Lower lobe of right lung (tissue), 2 donors: ENCODE measurements around the gene WWP2. TPM values are rescaled to one million over a fixed set of nuclear protein-coding genes. Genes with fewer than 3 reads are reported as not detected.
A peak's percentile ranks its signal among the peaks of the same experiment; 100 is the strongest.
"Not testable (repeated sequence)": the region's sequence is repeated elsewhere in the genome, so short reads cannot be mapped to it uniquely, and the experiment has no call there.

Source experiments
- ATAC-seq, 2 donors: fragments of 200-7000 bp; cut with Tn5 transposase; one replicate each; pipeline ENCODE4 v1.9.1; 2020 to 2022; ENCODE audit warnings: mild to moderate bottlenecking in 2 of 2, moderate library complexity in 2 of 2
- DNase-seq: peaks from one replicate; pipeline ENCODE4 v3.0.0-alpha.2; 2020
- H3K27ac ChIP-seq: fragments of 200-600 bp; one replicate; pipeline ENCODE4 v1.8.0; 2022
- H3K27me3 ChIP-seq: fragments of 200-600 bp; one replicate; pipeline ENCODE4 v1.8.0; 2022; ENCODE audit warnings: low read depth
- H3K36me3 ChIP-seq: fragments of 200-600 bp; one replicate; pipeline ENCODE4 v1.8.0; 2022; ENCODE audit warnings: mild to moderate bottlenecking
- H3K4me1 ChIP-seq: fragments of 200-600 bp; one replicate; pipeline ENCODE4 v1.8.0; 2022
- H3K4me3 ChIP-seq: fragments of 200-600 bp; one replicate; pipeline ENCODE4 v1.8.0; 2022; ENCODE audit warnings: mild to moderate bottlenecking
- H3K9me3 ChIP-seq: fragments of 200-600 bp; one replicate; pipeline ENCODE4 v1.8.0; 2022
- intact Hi-C: fragments of 100-400 bp; cut with DNase I; formaldehyde crosslinking; loops from one replicate; pipeline ENCODE4 v1.11.0; 2022
- total RNA-seq: library from RNA; stranded (reverse); fragmentation: NEBNext Ultra II Directional; extraction: Animal tissue kit (Norgen Biotek cat#: 25700); gene quantifications from one replicate; pipeline ENCODE4 v1.2.1, GENCODE V29; 2021
- TF ChIP-seq, protein P1 (sequence below): fragments of 200-600 bp; IDR thresholded peaks from one replicate; pipeline ENCODE4 v1.8.0; 2022; ENCODE audit warnings: antibody characterized with exemption, mild to moderate bottlenecking
- donor health status: DM: no; HTN: yes; CAD: no; lungs with severe emphysema.

Gene WWP2
- total RNA-seq, 1 donor from 2014 or later, result 83.7 TPM

DNA sequence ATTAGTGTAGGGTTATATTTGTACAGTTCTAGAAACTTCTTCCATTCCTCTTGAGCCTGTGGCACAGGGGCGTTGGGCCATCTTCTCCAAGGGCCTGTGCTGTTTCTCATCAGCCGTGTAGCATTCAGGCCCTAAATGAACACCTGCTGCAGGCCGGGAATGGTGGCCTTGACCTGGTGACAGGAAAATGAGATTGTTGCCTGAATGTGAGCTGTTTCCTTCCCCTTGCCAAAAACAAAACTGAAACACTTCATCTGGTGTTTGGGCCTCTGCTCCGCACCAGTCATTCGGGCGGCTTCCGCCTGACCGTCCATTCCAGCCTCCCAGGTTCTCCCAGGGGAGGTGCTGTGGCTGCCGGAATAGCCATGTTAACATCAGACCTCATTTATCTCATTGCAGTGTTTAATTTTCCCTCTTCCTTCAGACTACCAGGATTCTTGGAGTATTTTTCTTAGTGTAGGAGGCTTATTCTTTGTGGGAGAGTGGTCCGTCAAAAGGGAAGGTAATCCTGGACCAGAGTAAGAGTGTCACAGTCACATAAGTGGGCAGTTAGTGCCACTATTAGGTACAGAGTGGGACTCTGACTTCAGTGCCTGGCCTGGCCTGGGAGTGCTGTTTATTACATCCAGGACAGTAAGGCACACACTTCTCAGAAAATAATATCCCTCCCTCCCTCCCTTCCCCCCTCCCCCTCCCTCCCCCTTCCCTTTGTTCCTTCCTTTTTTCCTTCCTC, 61.9 kb downstream of the WWP2 start:
- Histone ChIP-seq H3K27me3 (no peaks in the 10 kb centered on the region), H3K36me3 (peaks cover 6% of the 10 kb centered on the region), H3K27ac (peak overlapping the region; percentile 61), H3K4me3 (no peak overlapping the region), H3K9me3 (no peaks in the 10 kb centered on the region), H3K4me1 (peaks cover 9% of the 10 kb centered on the region)
- ATAC-seq, result peak; percentile 47 to 54
- no peak for DNase-seq
- intact Hi-C loops, result no loop called here
- TF ChIP-seq, protein P1, sequence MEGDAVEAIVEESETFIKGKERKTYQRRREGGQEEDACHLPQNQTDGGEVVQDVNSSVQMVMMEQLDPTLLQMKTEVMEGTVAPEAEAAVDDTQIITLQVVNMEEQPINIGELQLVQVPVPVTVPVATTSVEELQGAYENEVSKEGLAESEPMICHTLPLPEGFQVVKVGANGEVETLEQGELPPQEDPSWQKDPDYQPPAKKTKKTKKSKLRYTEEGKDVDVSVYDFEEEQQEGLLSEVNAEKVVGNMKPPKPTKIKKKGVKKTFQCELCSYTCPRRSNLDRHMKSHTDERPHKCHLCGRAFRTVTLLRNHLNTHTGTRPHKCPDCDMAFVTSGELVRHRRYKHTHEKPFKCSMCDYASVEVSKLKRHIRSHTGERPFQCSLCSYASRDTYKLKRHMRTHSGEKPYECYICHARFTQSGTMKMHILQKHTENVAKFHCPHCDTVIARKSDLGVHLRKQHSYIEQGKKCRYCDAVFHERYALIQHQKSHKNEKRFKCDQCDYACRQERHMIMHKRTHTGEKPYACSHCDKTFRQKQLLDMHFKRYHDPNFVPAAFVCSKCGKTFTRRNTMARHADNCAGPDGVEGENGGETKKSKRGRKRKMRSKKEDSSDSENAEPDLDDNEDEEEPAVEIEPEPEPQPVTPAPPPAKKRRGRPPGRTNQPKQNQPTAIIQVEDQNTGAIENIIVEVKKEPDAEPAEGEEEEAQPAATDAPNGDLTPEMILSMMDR, result no peak

DNA sequence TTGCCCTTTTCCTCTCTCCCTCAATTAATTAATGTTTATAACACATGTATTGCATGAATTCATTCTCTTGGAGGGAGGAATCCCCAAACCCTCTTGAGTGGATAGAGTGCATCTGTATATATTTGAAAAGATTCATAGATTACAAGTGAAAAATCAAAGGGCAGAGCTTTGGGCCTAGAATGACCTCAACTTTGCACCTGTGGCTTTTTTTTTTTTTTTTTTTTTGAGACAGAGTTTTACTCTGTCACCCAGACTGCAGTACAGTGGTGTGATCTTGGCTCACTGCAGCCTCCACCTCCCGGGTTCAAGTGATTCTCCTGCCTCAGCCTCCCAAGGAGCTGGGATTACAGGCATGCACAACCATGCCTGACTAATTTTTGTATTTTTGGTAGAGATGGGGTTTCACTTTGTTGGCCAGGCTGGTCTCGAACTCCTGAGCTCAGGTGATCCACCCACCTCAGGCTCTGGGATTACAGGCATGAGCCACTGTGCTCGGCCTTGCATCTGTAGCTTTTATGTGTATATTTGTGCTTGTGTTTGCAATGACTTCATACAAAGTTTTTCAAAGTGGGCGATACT, 62.5 kb downstream of the WWP2 start:
- H3K36me3 ChIP-seq, H3K27ac ChIP-seq, ATAC-seq, H3K27me3 ChIP-seq, H3K4me3 ChIP-seq, H3K9me3 ChIP-seq, intact Hi-C loops, DNase-seq, H3K4me1 ChIP-seq: not testable (repeated sequence)

DNA sequence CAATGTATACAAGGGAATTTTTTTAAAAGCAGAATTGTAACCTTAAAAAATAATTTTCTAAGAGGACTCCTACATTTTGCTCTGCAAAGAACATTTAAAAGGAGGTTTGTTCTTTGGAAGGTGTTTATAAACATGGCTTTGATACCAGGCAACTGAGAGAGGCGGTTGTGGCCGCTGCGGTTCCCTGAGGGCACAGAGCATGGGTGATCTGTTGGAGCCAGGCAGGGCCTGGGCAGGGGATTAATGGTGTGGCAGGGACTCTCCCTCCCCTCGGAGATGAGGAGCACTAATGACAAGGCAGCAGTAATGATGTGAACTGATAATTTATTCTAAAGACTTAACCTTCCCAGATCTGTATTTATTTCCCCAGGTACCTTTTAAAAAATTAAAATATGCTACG, 65.4 kb downstream of the WWP2 start:
- Histone ChIP-seq H3K27ac (no peak overlapping the region), H3K4me1 (peaks cover 19% of the 10 kb centered on the region), H3K9me3 (no peaks in the 10 kb centered on the region), H3K4me3 (no peak overlapping the region), H3K27me3 (no peaks in the 10 kb centered on the region), H3K36me3 (peaks cover 6% of the 10 kb centered on the region)
- TF ChIP-seq, protein P1, result no peak
- DNase-seq (no peak), ATAC-seq (no peak)
- intact Hi-C loops, result no loop called here

DNA sequence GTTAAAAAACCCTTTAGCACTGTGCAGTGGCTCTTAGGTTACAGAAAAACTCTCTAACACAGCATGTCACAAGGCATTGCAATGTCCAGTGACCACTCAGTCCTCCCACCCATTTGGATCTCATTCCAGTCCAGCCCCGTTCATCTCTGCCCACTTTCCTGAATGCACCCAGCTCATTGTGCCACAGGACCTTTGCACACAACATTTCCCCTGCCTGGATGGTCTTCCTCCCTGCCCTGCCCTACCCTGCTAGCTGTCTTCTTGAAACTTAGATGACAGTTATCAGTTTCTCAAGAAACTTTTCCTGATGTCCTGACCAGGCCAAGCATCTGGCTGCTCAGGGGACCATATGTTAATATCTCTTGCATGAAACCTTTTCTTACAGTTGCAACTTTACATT, 67.2 kb downstream of the WWP2 start:
- ATAC-seq (no peak), DNase-seq (no peak)
- intact Hi-C loops, result no loop called here
- H3K27me3 ChIP-seq, result no peaks in the 10 kb centered on the region
- H3K4me1 ChIP-seq, result peaks cover 31% of the 10 kb centered on the region
- no peak overlapping the region for H3K4me3 ChIP-seq
- no peaks in the 10 kb centered on the region for H3K9me3 ChIP-seq
- H3K27ac ChIP-seq, result no peak overlapping the region
- TF ChIP-seq, protein P1, result no peak
- peaks cover 6% of the 10 kb centered on the region for H3K36me3 ChIP-seq

DNA sequence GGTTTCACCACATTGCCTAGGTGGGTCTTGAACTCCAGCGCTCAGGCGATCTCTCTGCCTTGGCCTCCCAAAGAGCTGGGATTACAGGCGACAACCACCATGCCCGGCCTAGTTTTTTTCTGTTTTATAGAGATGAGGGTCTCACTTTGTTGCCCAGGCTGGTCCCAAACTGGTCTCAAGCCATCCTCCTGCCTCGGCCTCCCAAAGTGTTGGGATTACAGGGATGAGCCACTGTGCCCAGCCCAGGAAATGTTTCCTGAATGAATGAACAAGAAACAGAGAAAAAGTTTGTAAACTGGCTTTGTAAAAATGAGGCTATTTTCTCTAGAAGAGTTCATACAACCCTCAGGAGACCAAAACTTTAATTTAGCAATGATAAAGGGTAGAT, 68.0 kb downstream of the WWP2 start:
- TF ChIP-seq, protein P1, result no peak
- DNase-seq (no peak), ATAC-seq (no peak)
- peaks cover 33% of the 10 kb centered on the region for H3K4me1 ChIP-seq
- H3K27me3 ChIP-seq, result no peaks in the 10 kb centered on the region
- peak overlapping the region; percentile 8 for H3K27ac ChIP-seq
- peaks cover 6% of the 10 kb centered on the region for H3K36me3 ChIP-seq
- intact Hi-C loops, result no loop called here
- H3K4me3 ChIP-seq, result no peak overlapping the region
- no peaks in the 10 kb centered on the region for H3K9me3 ChIP-seq

DNA sequence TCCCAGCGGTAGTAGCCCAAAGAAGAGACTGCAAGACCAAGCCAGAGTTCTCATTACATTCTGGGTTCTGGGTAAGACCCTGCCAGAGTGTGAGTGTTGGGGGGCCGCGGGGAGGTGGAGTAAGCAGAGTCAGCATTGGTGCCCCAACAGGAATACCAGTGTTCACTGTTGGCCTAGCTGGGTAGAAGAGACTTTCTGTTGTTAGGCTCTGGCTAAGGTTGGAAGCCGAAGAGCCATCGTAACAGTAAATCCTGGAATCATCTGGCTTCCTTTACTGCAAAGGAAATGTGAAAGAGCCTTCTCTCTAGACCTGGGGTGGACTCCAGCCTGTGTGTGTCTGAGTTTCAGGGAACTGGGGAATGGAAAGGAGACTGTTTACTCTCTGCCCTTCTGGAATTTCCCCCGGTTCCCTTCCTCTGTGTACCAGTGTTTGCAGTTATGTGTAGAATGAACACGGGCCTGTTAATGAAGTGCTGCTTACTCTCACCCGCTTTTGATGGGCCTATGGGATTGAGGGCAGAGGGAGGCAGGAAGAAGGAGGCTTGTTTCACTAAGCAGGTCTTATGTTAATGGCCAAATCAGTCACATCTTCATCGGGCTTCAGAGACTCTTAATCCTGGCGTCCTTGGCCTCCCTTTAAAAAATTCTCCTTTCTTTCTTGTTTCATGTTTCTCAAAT, 68.5 kb downstream of the WWP2 start:
- Histone ChIP-seq H3K27me3 (no peaks in the 10 kb centered on the region), H3K4me3 (no peak overlapping the region), H3K9me3 (no peaks in the 10 kb centered on the region), H3K36me3 (peaks cover 6% of the 10 kb centered on the region), H3K4me1 (peaks cover 33% of the 10 kb centered on the region), H3K27ac (peak overlapping the region; percentile 26)
- TF ChIP-seq, protein P1, result no peak
- intact Hi-C loops, result no loop called here
- DNase-seq (no peak), ATAC-seq (peak; percentile 64 to 84)
